Measurements from ENCODE around the gene VSTM2B. TPM values are rescaled to one million over a fixed set of nuclear protein-coding genes. Genes with fewer than 3 reads are reported as not detected.

VSTM2B gene
- total RNA-seq, 1 donor from 2014 or later: 0.21 TPM

- no peak for DNase-seq (ENCODE audit: low read depth, low spot score)
- Mint-ChIP-seq H3K9me3 (no peaks in the 10 kb centered on the region), H3K4me3 (no peak overlapping the region), H3K36me3 (ENCODE audit: low read depth) (no peaks in the 10 kb centered on the region), H3K27me3 (ENCODE audit: low read depth) (peaks cover 30% of the 10 kb centered on the region), H3K27ac (ENCODE audit: unreplicated experiment) (no peak overlapping the region), H3K4me1 (peaks cover 16% of the 10 kb centered on the region)
- TF ChIP-seq CTCF (conservative IDR thresholded peaks at IDR 0.05): no peak
These were observed 18.5 kb upstream of the VSTM2B start for GRCh38 chr19:29507081-29507860.

- no peaks in the 10 kb centered on the region for H3K9me3 Mint-ChIP-seq
- peaks cover 11% of the 10 kb centered on the region for H3K4me1 Mint-ChIP-seq
- H3K36me3 Mint-ChIP-seq (ENCODE audit: low read depth): no peaks in the 10 kb centered on the region
- no peak for DNase-seq (ENCODE audit: low read depth, low spot score)
- no peak overlapping the region for H3K27ac Mint-ChIP-seq (ENCODE audit: unreplicated experiment)
- no peak for TF ChIP-seq CTCF (conservative IDR thresholded peaks at IDR 0.05)
- H3K4me3 Mint-ChIP-seq: no peak overlapping the region
- H3K27me3 Mint-ChIP-seq (ENCODE audit: low read depth): peaks cover 39% of the 10 kb centered on the region
These were observed 17.6 kb upstream of the VSTM2B start for GRCh38 chr19:29508181-29508580.

GRCh38 chr19:29509456-29509855 lies 16.3 kb upstream of the VSTM2B start:
- Mint-ChIP-seq H3K4me1 (no peaks in the 10 kb centered on the region), H3K9me3 (no peaks in the 10 kb centered on the region), H3K27ac (ENCODE audit: unreplicated experiment) (no peak overlapping the region), H3K36me3 (ENCODE audit: low read depth) (no peaks in the 10 kb centered on the region), H3K27me3 (ENCODE audit: low read depth) (peaks cover 46% of the 10 kb centered on the region), H3K4me3 (no peak overlapping the region)
- no peak for DNase-seq (ENCODE audit: low read depth, low spot score)
- no peak for TF ChIP-seq CTCF (conservative IDR thresholded peaks at IDR 0.05)

GRCh38 chr19:29510701-29511265 lies 15.0 kb upstream of the VSTM2B start:
- H3K27me3 Mint-ChIP-seq (ENCODE audit: low read depth): peaks cover 58% of the 10 kb centered on the region
- TF ChIP-seq CTCF (conservative IDR thresholded peaks at IDR 0.05): no peak
- H3K36me3 Mint-ChIP-seq (ENCODE audit: low read depth): no peaks in the 10 kb centered on the region
- H3K27ac Mint-ChIP-seq (ENCODE audit: unreplicated experiment): no peak overlapping the region
- H3K9me3 Mint-ChIP-seq: no peaks in the 10 kb centered on the region
- H3K4me3 Mint-ChIP-seq: no peak overlapping the region
- no peaks in the 10 kb centered on the region for H3K4me1 Mint-ChIP-seq
- DNase-seq (ENCODE audit: low read depth, low spot score): no peak

GRCh38 chr19:29511768-29512167 lies 14.0 kb upstream of the VSTM2B start:
- Mint-ChIP-seq H3K9me3 (no peaks in the 10 kb centered on the region), H3K36me3 (ENCODE audit: low read depth) (no peaks in the 10 kb centered on the region), H3K4me1 (no peaks in the 10 kb centered on the region), H3K27me3 (ENCODE audit: low read depth) (peaks cover 63% of the 10 kb centered on the region), H3K27ac (ENCODE audit: unreplicated experiment) (no peak overlapping the region), H3K4me3 (no peak overlapping the region)
- DNase-seq (ENCODE audit: low read depth, low spot score): no peak
- no peak for TF ChIP-seq CTCF (conservative IDR thresholded peaks at IDR 0.05)
